ENCODE data around the gene WWP2.

DNA sequence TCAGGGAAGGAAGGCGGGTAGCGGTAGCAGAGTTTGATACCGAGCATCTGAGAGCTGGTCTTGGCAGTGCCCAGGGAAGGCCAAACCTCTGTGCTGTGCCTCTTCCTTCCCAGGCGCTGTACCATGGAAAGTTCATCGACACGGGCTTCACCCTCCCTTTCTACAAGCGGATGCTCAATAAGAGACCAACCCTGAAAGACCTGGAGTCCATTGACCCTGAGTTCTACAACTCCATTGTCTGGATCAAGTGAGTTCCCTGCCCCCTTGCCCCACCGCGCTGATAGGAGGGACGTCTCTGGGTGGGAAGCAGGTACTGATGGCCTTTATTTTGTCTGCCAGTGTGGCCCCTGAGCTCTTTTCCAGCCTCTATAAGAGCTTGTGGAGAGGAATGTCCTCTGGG lies 173.6 kb downstream of the WWP2 start:
- TF ChIP-seq, protein P1, sequence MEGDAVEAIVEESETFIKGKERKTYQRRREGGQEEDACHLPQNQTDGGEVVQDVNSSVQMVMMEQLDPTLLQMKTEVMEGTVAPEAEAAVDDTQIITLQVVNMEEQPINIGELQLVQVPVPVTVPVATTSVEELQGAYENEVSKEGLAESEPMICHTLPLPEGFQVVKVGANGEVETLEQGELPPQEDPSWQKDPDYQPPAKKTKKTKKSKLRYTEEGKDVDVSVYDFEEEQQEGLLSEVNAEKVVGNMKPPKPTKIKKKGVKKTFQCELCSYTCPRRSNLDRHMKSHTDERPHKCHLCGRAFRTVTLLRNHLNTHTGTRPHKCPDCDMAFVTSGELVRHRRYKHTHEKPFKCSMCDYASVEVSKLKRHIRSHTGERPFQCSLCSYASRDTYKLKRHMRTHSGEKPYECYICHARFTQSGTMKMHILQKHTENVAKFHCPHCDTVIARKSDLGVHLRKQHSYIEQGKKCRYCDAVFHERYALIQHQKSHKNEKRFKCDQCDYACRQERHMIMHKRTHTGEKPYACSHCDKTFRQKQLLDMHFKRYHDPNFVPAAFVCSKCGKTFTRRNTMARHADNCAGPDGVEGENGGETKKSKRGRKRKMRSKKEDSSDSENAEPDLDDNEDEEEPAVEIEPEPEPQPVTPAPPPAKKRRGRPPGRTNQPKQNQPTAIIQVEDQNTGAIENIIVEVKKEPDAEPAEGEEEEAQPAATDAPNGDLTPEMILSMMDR (IDR thresholded peaks at IDR 0.05; ENCODE audit: low read length) = no peak
- TF ChIP-seq EZH2 (optimal IDR thresholded peaks at IDR 0.05; ENCODE audit: low read depth, low read length) (no peak), EZH2phosphoT487 (IDR thresholded peaks at IDR 0.05; ENCODE audit: low read length) (no peak)

Data from MM.1S (cell line).